ENCODE results near the gene COL10A1. TPM values are rescaled to one million over a fixed set of nuclear protein-coding genes. Genes with fewer than 3 reads are reported as not detected.

Gene COL10A1
- total RNA-seq, 2 donors from 2014 or later: not detected

GRCh38 chr6:116087437-116088027 is 38.4 kb downstream of the COL10A1 start:
- TF ChIP-seq CTCF (IDR thresholded peaks at IDR 0.05): no peak
- no peaks in the 10 kb centered on the region for H3K4me1 ChIP-seq
- H3K9me3 ChIP-seq: no peaks in the 10 kb centered on the region
- intact Hi-C loops (cut with DNase I): no loop called here
- no peaks in the 10 kb centered on the region for H3K27me3 ChIP-seq
- no peak for DNase-seq
- no peak overlapping the region for H3K27ac ChIP-seq
- H3K36me3 ChIP-seq: no peaks in the 10 kb centered on the region
- H3K9ac ChIP-seq (ENCODE audit: low read depth in 2 of 2, low read length in 2 of 2): no peak overlapping the region
- H3K4me3 ChIP-seq: no peak overlapping the region

GRCh38 chr6:116084284-116084683 is 41.6 kb downstream of the COL10A1 start:
- intact Hi-C loops (cut with DNase I): no loop called here
- H3K27me3 ChIP-seq: no peaks in the 10 kb centered on the region
- no peaks in the 10 kb centered on the region for H3K36me3 ChIP-seq
- H3K4me1 ChIP-seq: no peaks in the 10 kb centered on the region
- DNase-seq: no peak
- no peaks in the 10 kb centered on the region for H3K9me3 ChIP-seq
- no peak overlapping the region for H3K4me3 ChIP-seq
- no peak overlapping the region for H3K27ac ChIP-seq
- no peak for TF ChIP-seq CTCF (IDR thresholded peaks at IDR 0.05)
- H3K9ac ChIP-seq (ENCODE audit: low read depth in 2 of 2, low read length in 2 of 2): no peak overlapping the region

- H3K4me1 ChIP-seq: no peaks in the 10 kb centered on the region
- no peak for DNase-seq
- no peak overlapping the region for H3K27ac ChIP-seq
- no peak overlapping the region for H3K9ac ChIP-seq (ENCODE audit: low read depth in 2 of 2, low read length in 2 of 2)
- no peak for TF ChIP-seq CTCF (IDR thresholded peaks at IDR 0.05)
- intact Hi-C loops (cut with DNase I): no loop called here
- H3K27me3 ChIP-seq: no peaks in the 10 kb centered on the region
- no peaks in the 10 kb centered on the region for H3K9me3 ChIP-seq
- H3K36me3 ChIP-seq: no peaks in the 10 kb centered on the region
- no peak overlapping the region for H3K4me3 ChIP-seq
Measured at GRCh38 chr6:116083052-116083451, 42.9 kb downstream of the COL10A1 start.

GRCh38 chr6:116078945-116079344 is 47.0 kb downstream of the COL10A1 start:
- Histone ChIP-seq H3K4me3 (no peak overlapping the region), H3K4me1 (no peaks in the 10 kb centered on the region), H3K9ac (ENCODE audit: low read depth in 2 of 2, low read length in 2 of 2) (no peak overlapping the region), H3K9me3 (no peaks in the 10 kb centered on the region), H3K27ac (no peak overlapping the region), H3K36me3 (no peaks in the 10 kb centered on the region), H3K27me3 (no peaks in the 10 kb centered on the region)
- TF ChIP-seq CTCF (IDR thresholded peaks at IDR 0.05): no peak
- no peak for DNase-seq
- intact Hi-C loops (cut with DNase I): no loop called here

GRCh38 chr6:116078522-116078921 is 47.4 kb downstream of the COL10A1 start:
- Histone ChIP-seq H3K27ac (no peak overlapping the region), H3K9me3 (no peaks in the 10 kb centered on the region), H3K4me1 (no peaks in the 10 kb centered on the region), H3K9ac (ENCODE audit: low read depth in 2 of 2, low read length in 2 of 2) (no peak overlapping the region), H3K4me3 (no peak overlapping the region), H3K27me3 (no peaks in the 10 kb centered on the region), H3K36me3 (no peaks in the 10 kb centered on the region)
- no peak for DNase-seq
- intact Hi-C loops (cut with DNase I): no loop called here
- TF ChIP-seq CTCF (IDR thresholded peaks at IDR 0.05): no peak

All from colonic mucosa (tissue), 4 donors.